ENCODE data around the gene NTHL1.

NTHL1 gene

GRCh38 chr16:2047330-2048115, at the start of gene NTHL1, which contains the start of gene TSC2:
NTHL1 (minus strand) TSS chr16:2047834; CDS start chr16:2047823, 11 bp downstream.
TSC2 (plus strand) TSS chr16:2047985; CDS start chr16:2048616, 631 bp downstream.
- DNase-seq, result peak; percentile 93

GRCh38 chr16:2096853-2097595, 49.4 kb upstream of the NTHL1 start:
- no peak for DNase-seq

GRCh38 chr16:2095918-2096582, 48.4 kb upstream of the NTHL1 start:
- no peak for DNase-seq

- no peak for DNase-seq
These were observed 47.8 kb upstream of the NTHL1 start for GRCh38 chr16:2095315-2095853.

- no peak for DNase-seq
These were observed 46.2 kb upstream of the NTHL1 start for GRCh38 chr16:2093793-2094192.

GRCh38 chr16:2092866-2093265, 45.2 kb upstream of the NTHL1 start:
- no peak for DNase-seq

- DNase-seq, result no peak
These were observed 44.6 kb upstream of the NTHL1 start for GRCh38 chr16:2092256-2092620.

- DNase-seq, result no peak
These were observed 44.1 kb upstream of the NTHL1 start for GRCh38 chr16:2091547-2092255.

GRCh38 chr16:2090777-2091546, 43.3 kb upstream of the NTHL1 start:
- DNase-seq, result peak; percentile 82

- no peak for DNase-seq
These were observed 42.8 kb upstream of the NTHL1 start for GRCh38 chr16:2090481-2090776.

- no peak for DNase-seq
These were observed 42.3 kb upstream of the NTHL1 start for GRCh38 chr16:2089706-2090480.

- no peak for DNase-seq
These were observed 41.2 kb upstream of the NTHL1 start for GRCh38 chr16:2088759-2089358.

GRCh38 chr16:2087748-2088631, 40.4 kb upstream of the NTHL1 start:
- DNase-seq, result no peak

GRCh38 chr16:2086812-2087747, 39.4 kb upstream of the NTHL1 start:
- no peak for DNase-seq

GRCh38 chr16:2086106-2086742, 38.6 kb upstream of the NTHL1 start:
- no peak for DNase-seq

GRCh38 chr16:2085669-2086068, 38.0 kb upstream of the NTHL1 start:
- DNase-seq, result no peak

GRCh38 chr16:2084895-2085625, 37.4 kb upstream of the NTHL1 start:
- DNase-seq, result no peak
